Measurements from ENCODE around the gene RUFY3. TPM values are rescaled to one million over a fixed set of nuclear protein-coding genes. Genes with fewer than 3 reads are reported as not detected.

Gene RUFY3
- total and polyA plus RNA-seq, 2 of the 4 experiments (the other 2 are of a cell fraction): 19.6 to 28.9 TPM

DNA sequence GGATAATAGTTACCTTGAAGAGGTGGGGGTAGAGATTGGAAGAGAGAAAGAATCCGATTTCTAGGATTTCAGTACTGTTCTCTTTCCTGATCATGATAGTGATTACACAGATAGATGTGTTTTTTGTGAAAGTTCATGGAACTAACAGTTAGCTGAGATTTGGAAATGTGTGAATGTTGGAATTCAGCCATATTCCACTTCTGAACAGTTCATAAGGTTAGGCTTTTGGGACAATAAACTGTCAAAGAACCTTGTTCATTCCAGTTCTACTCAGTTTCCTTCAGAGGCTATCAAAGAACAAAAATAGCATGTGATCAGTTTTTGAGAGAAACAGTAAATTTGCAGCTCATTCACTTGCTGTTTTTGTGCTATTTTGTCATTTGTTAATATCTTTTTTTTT, 43.6 kb downstream of the RUFY3 start:
- no peak for ATAC-seq (ENCODE audit: low read depth)
- Histone ChIP-seq H3K27me3 (ENCODE audit: control insufficient read depth, insufficient read depth, low read length) (no peaks in the 10 kb centered on the region), H3K4me2 (ENCODE audit: low read depth, low read length) (no peak overlapping the region), H3K4ac (ENCODE audit: low read depth, low read length) (no peak overlapping the region), H3K9me1 (ENCODE audit: insufficient read depth, low read length) (no peaks in the 10 kb centered on the region; the same call in none of the 2 replicates), H2AK9ac (replicated peaks; ENCODE audit: low read depth, low read length, poor library complexity) (no peak overlapping the region), H4K20me1 (ENCODE audit: insufficient read depth, low read length) (no peaks in the 10 kb centered on the region), H4K5ac (ENCODE audit: low read depth, low read length) (no peak overlapping the region), H3K9ac (ENCODE audit: low read depth, low read length) (no peak overlapping the region), H4K91ac (ENCODE audit: insufficient read depth, low read depth, low read length) (no peak overlapping the region), H3K36me3 (ENCODE audit: control insufficient read depth, insufficient read depth, low read length) (peaks cover 36% of the 10 kb centered on the region), H2AFZ (replicated peaks; ENCODE audit: low read length, poor library complexity) (no peak overlapping the region), H4K8ac (ENCODE audit: low read depth in 2 of 2, low read length in 2 of 2) (no peak overlapping the region), H3K14ac (replicated peaks; ENCODE audit: low read depth, low read length) (no peak overlapping the region), H3K56ac (ENCODE audit: extremely low read depth, insufficient read depth, low read length) (no peak overlapping the region), H3K4me3 (ENCODE audit: insufficient read depth, low read depth, low read length) (no peak overlapping the region), H2BK120ac (ENCODE audit: low read depth, low read length) (no peak overlapping the region), H2BK5ac (ENCODE audit: low read depth, low read length, poor library complexity, severe bottlenecking) (no peak overlapping the region), H3K18ac (ENCODE audit: low read depth, low read length) (no peak overlapping the region), H3K4me1 (ENCODE audit: control insufficient read depth, insufficient read depth, low read length) (peaks cover 2% of the 10 kb centered on the region; the same call in 1 of the 2 replicates), H3K23ac (ENCODE audit: low read depth, low read length) (no peak overlapping the region), H3K9me3 (ENCODE audit: control insufficient read depth, insufficient read depth, low read length) (no peaks in the 10 kb centered on the region), H2BK20ac (ENCODE audit: low read depth, low read length) (no peak overlapping the region), H3K27ac (ENCODE audit: insufficient read depth, low read length) (no peak overlapping the region), H2BK15ac (ENCODE audit: low read depth, low read length) (no peak overlapping the region), H3K79me1 (ENCODE audit: low read depth in 1 of 2, low read length in 2 of 2) (peaks cover 11 to 20% of the 10 kb centered on the region in 2 experiments; a peak in 3 of 4 replicates), H2AK5ac (ENCODE audit: low read depth, low read length) (no peak overlapping the region)
- BruUV-seq (replicated peaks): no TSS peak
- intact Hi-C loops (cut with micrococcal nuclease) (no loop called here), in situ Hi-C loops (cut with MboI; ENCODE audit: low sequenced_read_pairs) (no loop called here), dilution Hi-C loops (cut with HindIII; ENCODE audit: low sequenced_read_pairs, unreplicated experiment) (no loop called here)
- ChIA-PET CTCF (no interaction called here), POLR2A (ENCODE audit: unreplicated experiment) (no interaction called here)
- WGBS, 2 experiments (ENCODE audit: extremely low coverage in 2 of 2, insufficient read length in 1 of 2): no CpG with 5 or more reads among the region's 1 CpG
- TF ChIP-seq, protein P1, sequence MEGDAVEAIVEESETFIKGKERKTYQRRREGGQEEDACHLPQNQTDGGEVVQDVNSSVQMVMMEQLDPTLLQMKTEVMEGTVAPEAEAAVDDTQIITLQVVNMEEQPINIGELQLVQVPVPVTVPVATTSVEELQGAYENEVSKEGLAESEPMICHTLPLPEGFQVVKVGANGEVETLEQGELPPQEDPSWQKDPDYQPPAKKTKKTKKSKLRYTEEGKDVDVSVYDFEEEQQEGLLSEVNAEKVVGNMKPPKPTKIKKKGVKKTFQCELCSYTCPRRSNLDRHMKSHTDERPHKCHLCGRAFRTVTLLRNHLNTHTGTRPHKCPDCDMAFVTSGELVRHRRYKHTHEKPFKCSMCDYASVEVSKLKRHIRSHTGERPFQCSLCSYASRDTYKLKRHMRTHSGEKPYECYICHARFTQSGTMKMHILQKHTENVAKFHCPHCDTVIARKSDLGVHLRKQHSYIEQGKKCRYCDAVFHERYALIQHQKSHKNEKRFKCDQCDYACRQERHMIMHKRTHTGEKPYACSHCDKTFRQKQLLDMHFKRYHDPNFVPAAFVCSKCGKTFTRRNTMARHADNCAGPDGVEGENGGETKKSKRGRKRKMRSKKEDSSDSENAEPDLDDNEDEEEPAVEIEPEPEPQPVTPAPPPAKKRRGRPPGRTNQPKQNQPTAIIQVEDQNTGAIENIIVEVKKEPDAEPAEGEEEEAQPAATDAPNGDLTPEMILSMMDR (conservative IDR thresholded peaks at IDR 0.05; ENCODE audit: low read depth, low read length): no peak; the same call in 1 of the 2 replicates
- DNase-seq: no peak

Measured in IMR-90 (cell line).